T-helper 2 cell treated with Interferon-gamma antibody and Interleukin-4, amounts not matched to agents 100 ng/mL and 5 ng/mL, for 36 hours (primary cell): ENCODE results near the gene GPR179. TPM values are rescaled to one million over a fixed set of nuclear protein-coding genes. Genes with fewer than 3 reads are reported as not detected.

Experiments used
- intact Hi-C: fragments of 100-400 bp; cut with micrococcal nuclease; formaldehyde crosslinking; loops from one replicate; pipeline ENCODE4 v1.15.1; 2023
- total RNA-seq: library from RNA; stranded (reverse); gene quantifications from 2 replicates; pipeline ENCODE4 v1.2.3, GENCODE V29; 2022

Gene GPR179
- total RNA-seq, 1 donor from 2014 or later, result not detected

DNA sequence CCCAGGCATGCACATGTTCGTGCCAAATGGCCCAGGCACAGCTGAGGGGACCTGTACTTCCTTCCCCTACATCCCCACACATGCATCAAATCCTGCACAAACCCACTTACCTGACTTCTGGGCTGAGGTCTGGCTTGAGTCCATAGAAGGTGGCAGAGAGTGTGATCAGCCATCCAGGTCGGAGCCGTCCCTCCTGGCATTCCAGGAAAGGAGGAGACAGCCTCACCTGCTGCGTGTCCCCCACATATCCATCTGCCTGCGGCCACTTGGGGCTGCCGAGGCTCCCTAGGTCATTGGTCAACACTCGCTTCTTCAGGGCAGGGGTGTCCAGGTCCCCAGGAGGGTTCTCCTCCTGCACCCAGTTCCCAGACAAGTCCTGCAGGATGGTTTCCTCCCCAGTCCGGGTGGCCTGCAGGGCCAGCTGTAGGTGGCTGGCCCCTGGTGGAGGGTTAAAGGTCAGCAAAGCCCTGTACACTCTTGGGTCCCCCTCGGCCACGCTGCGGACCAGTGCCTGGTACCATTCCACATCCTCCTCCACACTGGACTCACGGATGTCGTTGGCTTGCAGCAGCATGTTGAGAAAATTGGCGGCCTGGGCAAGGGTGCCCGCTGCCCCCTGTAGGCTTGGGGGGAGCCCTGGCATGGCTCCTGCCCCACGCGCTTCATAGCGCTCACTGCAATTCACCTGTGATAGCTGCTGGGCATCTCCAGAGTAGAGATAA lies 709 bp downstream of the GPR179 start:
- intact Hi-C loops, result no loop called here

- intact Hi-C loops, result no loop called here
Observed at GRCh38 chr17:38341035-38341721, 2.6 kb downstream of the GPR179 start.

DNA sequence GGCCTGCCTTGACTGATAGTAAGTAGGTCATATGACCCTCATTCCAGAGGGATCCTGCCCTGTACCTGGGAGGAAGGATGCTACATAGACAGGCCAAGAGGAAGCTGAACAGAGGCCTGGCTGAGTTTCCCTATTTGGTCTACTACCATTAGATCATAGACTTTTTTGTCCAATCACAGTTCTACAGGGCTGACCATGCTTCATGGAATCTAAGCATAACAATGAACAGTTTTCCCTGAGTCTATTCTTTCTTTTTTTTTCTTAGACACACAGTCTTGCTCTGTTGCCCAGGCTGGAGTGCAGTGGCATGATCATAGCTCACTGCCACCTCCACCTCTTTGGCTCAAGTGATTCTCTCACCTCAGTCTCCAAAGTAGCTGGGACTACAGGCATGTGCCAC lies 3.9 kb downstream of the GPR179 start:
- intact Hi-C loops, result no loop called here

DNA sequence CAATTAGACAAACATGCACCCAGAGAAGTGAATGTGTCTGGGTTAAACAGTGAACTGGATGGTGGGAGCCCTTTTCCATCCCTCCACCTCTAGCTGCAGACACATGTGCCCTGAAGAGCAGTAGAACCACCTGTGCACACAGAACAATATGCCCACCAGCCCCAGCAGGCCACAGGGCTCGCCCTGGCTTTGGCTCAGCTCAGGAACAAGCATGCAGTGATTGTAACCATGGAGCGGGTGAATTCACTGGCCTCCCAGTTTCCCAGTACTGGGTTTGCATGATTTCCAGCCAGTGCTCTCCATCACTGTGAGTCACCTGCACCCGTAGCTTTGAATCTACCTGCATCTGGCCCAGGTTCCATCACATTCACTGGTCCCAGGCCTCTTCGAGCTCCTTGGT lies 5.2 kb downstream of the GPR179 start:
- intact Hi-C loops, result no loop called here

DNA sequence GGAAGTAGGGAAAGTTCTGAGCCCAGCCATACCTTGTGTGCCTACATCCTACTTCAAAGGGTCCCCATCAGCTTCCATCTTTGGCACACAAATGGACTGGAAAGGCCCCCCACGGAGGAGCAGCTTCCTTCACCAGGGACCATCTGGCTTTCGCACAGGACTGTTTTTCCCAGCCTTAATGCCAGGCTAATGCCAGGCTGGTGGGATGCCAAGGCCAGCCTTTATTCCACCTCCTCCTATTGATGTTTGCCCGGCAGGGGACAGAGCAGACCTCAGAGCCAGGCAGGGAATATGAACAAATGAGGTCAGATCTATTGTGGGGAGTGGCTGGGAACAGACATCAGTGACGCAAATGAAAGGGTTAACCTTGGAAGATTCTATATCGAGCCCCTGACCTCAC lies 5.7 kb downstream of the GPR179 start:
- intact Hi-C loops, result no loop called here

DNA sequence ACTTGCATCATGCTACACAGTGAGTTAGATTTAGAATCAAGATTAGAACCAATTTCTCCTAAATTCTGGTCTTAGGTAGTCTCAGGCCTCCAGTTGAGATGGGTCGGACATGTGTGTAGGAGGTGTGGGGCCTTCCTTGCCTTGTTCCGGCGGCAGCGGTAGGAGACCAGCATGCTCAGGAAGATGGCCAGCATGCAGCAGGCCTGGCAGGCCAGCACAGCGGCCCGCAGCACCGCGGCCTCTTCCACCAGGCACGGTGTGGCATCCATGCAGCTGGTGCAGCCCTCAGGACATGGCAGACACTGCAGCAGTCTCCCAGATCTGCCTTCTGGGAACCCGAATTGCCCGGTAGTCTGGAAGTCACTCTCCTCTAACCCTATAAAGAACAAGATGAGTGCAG lies 6.9 kb downstream of the GPR179 start:
- intact Hi-C loops, result no loop called here

- intact Hi-C loops, result no loop called here
Observed at GRCh38 chr17:38334480-38335364, 9.0 kb downstream of the GPR179 start.

- intact Hi-C loops, result no loop called here
Observed at GRCh38 chr17:38333635-38334295, 10.0 kb downstream of the GPR179 start.

DNA sequence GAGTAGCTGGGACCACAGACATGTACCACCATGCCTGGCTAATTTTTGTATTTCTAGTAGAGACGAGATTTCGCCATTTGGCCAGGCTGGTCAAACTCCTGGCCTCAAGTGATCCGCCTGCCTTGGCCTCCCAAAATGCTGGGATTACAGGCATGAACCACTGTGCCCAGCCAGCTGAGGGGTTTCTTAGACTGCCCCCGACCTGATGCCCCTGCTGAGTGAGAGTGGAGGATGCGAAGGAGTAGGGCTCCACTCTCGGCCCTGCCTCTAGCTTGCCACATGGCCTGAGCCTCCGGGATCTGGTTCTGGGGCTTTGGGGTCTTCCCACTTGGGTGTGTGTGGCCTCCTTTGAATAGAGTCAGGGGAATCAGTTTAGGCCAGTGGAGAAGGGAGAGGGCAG lies 11.0 kb downstream of the GPR179 start:
- intact Hi-C loops, result no loop called here

DNA sequence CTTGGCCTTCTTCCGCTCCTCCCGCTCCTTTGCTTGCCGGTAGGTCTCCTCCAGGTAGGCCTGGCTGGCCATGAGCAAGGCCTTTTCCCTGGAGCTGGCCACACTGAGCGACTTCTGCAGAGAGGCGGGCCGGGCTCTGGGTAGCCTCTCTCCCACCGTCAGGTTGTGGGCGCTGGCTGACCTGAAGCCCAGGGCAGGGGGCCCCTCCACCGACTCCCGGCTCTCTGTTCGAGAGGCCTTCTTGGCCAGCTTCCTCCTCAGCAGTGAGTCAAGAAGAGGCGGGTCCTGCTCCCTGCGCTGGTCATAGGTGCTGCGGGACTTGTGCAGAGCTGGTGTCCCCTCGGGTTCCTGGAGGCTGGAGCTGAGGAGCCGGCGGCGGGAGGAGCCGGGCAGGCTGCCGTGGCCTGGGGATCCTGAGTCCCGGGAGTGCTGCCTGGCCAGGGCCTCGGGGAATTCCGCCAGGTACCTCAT lies 12.8 kb downstream of the GPR179 start:
- intact Hi-C loops, result no loop called here

GRCh38 chr17:38329808-38330730 lies 13.7 kb downstream of the GPR179 start:
- intact Hi-C loops, result no loop called here

- intact Hi-C loops, result no loop called here
Observed at GRCh38 chr17:38329284-38329683, 14.5 kb downstream of the GPR179 start.

GRCh38 chr17:38328620-38329019 lies 15.1 kb downstream of the GPR179 start:
- intact Hi-C loops, result no loop called here

- intact Hi-C loops, result no loop called here
Observed at GRCh38 chr17:38327936-38328335, 15.8 kb downstream of the GPR179 start.

DNA sequence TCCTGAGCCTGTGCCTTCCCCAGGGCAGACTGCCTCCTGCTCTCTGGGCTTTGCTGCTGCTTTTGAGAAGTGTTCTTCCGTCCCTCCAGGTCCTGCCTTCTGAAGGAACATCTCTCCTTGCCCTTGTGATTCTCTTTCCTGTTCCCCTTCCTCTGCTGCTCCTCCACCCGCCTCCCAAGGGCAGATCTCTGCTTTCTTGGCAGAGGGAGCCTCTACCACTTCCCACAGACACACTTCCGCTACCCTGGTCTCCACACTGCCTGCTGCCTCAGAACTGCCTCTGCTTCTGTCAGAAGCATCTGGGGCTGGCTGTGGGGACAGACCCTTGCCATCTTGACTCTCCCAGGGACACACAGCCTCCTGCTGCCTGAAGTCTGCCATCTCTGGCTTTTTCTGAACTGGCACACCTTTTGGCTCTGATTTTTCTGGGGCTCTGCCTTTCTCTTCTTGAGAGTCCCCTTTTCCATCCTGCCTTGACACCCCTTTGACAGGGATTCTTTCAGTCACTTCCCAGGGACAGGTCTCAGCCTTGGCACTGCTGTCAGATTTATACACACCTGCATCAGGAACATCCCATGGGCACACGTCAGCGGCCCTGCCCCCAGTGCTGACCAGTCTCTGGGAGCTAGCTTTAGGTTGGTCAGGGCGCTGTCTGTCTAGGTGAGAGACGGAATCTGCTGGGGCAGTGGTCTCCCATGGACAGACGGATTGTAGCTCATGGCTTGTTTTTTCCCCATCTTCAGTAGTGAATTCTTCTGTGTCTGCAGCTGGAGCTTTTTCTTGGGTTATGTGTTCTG lies 16.6 kb downstream of the GPR179 start:
- intact Hi-C loops, result no loop called here

DNA sequence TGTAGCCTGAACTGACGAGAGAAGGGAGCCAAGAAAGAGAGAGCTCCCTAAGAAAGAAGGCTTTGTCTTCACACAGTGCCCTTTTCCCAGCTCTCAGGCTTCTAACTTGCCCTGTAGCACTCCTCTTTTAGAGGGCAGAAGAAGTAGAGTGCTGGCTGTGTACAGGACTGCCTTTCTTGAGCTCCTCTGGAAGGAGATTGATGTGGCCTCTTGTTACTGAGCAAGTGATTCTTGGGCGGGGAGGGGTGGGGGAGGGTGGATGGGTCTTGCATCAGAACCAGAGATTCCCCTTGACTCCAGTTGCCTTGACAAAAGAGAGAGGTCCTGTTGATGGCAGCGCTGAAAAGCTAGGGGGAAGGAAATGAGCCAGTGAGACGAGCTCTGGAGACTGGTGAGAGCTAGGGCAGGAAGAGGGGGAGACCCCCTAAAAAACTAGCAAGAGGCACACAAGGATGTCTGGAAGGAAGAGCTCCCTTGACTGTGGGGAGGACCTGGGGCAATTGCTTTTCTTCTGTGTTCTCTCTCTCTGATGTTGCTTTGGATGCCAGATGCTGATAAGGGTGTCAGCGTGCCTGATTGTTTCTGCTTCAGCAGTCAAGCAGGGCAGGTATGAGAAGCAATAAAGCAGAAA lies 18.4 kb downstream of the GPR179 start:
- intact Hi-C loops, result no loop called here

DNA sequence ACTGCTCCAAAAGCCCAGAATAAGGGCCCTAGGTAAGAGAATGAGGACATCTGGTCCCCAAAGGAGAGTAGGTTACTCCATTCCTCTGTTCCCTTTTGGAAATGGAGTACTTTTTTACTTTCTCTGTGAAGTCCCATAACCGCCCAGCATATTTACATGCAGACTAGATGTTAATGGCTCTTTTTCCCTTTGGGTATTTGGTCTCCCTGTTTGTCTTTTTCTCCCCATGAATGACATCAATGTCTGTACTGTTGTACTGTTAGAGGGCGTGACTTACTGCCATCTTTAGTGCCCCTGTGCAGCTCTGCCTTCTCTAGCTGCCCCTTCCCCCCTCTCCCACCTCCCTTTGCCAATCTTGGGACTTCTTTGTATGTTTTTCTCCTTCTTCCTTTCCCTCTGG lies 19.0 kb downstream of the GPR179 start:
- intact Hi-C loops, result no loop called here

- intact Hi-C loops, result no loop called here
Observed at GRCh38 chr17:38324141-38324697, 19.5 kb downstream of the GPR179 start.

DNA sequence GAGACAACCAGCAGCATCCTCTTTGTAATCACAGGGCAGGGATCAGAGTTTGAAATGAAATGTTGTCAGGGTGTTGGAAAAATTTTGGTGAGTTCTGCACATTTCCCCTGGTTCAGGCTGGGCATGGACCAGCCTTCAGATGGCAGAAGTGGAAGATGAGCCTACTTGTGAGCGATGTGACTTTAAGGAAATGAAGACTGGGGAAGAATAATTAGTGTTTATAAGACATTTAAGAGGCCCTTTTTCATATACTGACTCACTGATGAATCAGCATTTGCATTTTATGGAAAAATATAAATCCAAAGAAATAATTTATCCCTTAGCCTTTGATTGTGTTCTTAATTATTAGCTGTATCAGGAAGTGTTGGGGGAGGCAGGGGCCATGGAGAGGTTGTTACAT lies 20.9 kb downstream of the GPR179 start:
- intact Hi-C loops, result no loop called here
